Measurements from ENCODE around the gene CCL8. TPM values are rescaled to one million over a fixed set of nuclear protein-coding genes. Genes with fewer than 3 reads are reported as not detected.
"Not testable (repeated sequence)": the region's sequence is repeated elsewhere in the genome, so short reads cannot be mapped to it uniquely, and the experiment has no call there.

CCL8 gene
- total RNA-seq, 1 experiment from 2014 or later = not detected

DNA sequence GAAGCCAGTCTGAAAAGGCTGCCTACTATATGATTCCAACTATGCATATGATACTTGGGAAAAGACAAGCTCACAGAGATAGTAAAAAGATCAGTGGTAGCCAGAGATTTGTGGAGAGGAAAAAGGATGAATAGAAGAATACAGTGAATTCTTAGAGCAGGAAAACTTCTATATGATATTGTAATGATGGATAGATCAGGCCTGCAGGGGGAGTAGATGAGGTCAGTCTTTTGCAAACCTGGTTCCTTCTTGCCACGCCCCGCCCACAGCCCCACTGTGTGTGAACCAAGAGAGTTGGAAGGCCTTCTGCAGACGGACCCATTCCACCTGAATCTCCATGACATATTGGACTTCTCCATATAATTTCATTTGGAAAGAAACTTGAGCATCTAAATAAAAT, 761 bp upstream of the CCL8 start:
- ATAC-seq = no peak
- Histone ChIP-seq H3K27ac (ENCODE audit: low read length) (no peak overlapping the region), H3K36me3 (ENCODE audit: control insufficient read depth, insufficient read depth, low read length) (no peaks in the 10 kb centered on the region), H3K9me3 (ENCODE audit: control insufficient read depth, insufficient read depth, low read depth, low read length) (no peaks in the 10 kb centered on the region), H3K27me3 (ENCODE audit: control insufficient read depth, insufficient read depth, low read length) (no peaks in the 10 kb centered on the region), H3K4me3 (ENCODE audit: low read depth in 2 of 2, low read length in 2 of 2) (no peak overlapping the region), H3K4me1 (ENCODE audit: control insufficient read depth, insufficient read depth, low read length) (no peaks in the 10 kb centered on the region)
- intact Hi-C loops (cut with micrococcal nuclease; ENCODE audit: unreplicated experiment) (no loop called here), in situ Hi-C loops (cut with HindIII; ENCODE audit: low pct_unique_long_range_greater_than_20kb, low sequenced_read_pairs) (no loop called here)
- no TSS peak for BruUV-seq (replicated peaks)
- no peak for DNase-seq (ENCODE audit: low read depth, low spot score)
- ChIA-PET POLR2A (no interaction called here), CTCF (no interaction called here)
- no peak for TF ChIP-seq SIN3A (IDR thresholded peaks at IDR 0.05; ENCODE audit: borderline replicate concordance, insufficient read depth, low read depth, low read length)
- TF ChIP-seq, protein P1, sequence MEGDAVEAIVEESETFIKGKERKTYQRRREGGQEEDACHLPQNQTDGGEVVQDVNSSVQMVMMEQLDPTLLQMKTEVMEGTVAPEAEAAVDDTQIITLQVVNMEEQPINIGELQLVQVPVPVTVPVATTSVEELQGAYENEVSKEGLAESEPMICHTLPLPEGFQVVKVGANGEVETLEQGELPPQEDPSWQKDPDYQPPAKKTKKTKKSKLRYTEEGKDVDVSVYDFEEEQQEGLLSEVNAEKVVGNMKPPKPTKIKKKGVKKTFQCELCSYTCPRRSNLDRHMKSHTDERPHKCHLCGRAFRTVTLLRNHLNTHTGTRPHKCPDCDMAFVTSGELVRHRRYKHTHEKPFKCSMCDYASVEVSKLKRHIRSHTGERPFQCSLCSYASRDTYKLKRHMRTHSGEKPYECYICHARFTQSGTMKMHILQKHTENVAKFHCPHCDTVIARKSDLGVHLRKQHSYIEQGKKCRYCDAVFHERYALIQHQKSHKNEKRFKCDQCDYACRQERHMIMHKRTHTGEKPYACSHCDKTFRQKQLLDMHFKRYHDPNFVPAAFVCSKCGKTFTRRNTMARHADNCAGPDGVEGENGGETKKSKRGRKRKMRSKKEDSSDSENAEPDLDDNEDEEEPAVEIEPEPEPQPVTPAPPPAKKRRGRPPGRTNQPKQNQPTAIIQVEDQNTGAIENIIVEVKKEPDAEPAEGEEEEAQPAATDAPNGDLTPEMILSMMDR (IDR thresholded peaks at IDR 0.05) = 0 out of 2 replicates have a peak, but pooled peaks have one; percentile 13

DNA sequence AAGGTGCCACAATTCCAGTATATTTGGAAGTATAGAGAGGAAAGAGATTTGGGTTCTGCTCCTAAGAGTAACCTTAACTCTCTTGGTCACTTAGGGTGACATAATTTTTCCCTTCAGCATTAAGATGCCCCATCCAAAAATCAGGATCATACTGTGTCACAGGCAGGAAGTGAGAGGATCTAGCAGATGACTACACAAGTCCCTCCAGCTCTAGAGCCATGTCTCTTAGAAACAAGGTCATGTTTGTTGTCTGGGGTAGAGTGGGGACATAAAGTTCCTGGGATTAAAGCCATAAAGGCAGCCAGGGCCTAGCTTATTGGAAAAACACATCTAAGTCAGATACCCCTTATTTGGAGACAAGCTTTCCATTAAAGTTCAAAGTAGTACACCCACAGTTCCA, 2.7 kb downstream of the CCL8 start:
- in situ Hi-C loops (cut with HindIII; ENCODE audit: low pct_unique_long_range_greater_than_20kb, low sequenced_read_pairs) = no loop called here
- Histone ChIP-seq H3K4me1 (ENCODE audit: control insufficient read depth, insufficient read depth, low read length) (no peaks in the 10 kb centered on the region), H3K27ac (ENCODE audit: low read length) (no peak overlapping the region), H3K4me3 (ENCODE audit: low read depth in 2 of 2, low read length in 2 of 2) (no peak overlapping the region), H3K36me3 (ENCODE audit: control insufficient read depth, insufficient read depth, low read length) (no peaks in the 10 kb centered on the region), H3K9me3 (ENCODE audit: control insufficient read depth, insufficient read depth, low read depth, low read length) (no peaks in the 10 kb centered on the region), H3K27me3 (ENCODE audit: control insufficient read depth, insufficient read depth, low read length) (no peaks in the 10 kb centered on the region)
- ATAC-seq = no peak
- intact Hi-C loops (cut with micrococcal nuclease; ENCODE audit: unreplicated experiment) = no loop called here
- no peak for TF ChIP-seq TCF7L2 (IDR thresholded peaks at IDR 0.05; ENCODE audit: low read depth, low read length)
- TF ChIP-seq, protein P1 (IDR thresholded peaks at IDR 0.05) = no peak
- TF ChIP-seq, protein P2, sequence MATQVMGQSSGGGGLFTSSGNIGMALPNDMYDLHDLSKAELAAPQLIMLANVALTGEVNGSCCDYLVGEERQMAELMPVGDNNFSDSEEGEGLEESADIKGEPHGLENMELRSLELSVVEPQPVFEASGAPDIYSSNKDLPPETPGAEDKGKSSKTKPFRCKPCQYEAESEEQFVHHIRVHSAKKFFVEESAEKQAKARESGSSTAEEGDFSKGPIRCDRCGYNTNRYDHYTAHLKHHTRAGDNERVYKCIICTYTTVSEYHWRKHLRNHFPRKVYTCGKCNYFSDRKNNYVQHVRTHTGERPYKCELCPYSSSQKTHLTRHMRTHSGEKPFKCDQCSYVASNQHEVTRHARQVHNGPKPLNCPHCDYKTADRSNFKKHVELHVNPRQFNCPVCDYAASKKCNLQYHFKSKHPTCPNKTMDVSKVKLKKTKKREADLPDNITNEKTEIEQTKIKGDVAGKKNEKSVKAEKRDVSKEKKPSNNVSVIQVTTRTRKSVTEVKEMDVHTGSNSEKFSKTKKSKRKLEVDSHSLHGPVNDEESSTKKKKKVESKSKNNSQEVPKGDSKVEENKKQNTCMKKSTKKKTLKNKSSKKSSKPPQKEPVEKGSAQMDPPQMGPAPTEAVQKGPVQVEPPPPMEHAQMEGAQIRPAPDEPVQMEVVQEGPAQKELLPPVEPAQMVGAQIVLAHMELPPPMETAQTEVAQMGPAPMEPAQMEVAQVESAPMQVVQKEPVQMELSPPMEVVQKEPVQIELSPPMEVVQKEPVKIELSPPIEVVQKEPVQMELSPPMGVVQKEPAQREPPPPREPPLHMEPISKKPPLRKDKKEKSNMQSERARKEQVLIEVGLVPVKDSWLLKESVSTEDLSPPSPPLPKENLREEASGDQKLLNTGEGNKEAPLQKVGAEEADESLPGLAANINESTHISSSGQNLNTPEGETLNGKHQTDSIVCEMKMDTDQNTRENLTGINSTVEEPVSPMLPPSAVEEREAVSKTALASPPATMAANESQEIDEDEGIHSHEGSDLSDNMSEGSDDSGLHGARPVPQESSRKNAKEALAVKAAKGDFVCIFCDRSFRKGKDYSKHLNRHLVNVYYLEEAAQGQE (IDR thresholded peaks at IDR 0.05; ENCODE audit: insufficient read depth in 1 of 2, low read depth in 2 of 2, low read length in 1 of 2) = no peak
- TF ChIP-seq POLR2AphosphoS5 (IDR thresholded peaks at IDR 0.05; ENCODE audit: low read depth, low read length) = no peak
- no peak for TF ChIP-seq SIN3A (IDR thresholded peaks at IDR 0.05; ENCODE audit: borderline replicate concordance, insufficient read depth, low read depth, low read length)
- DNase-seq (ENCODE audit: low read depth, low spot score) = no peak
- POLR2A ChIA-PET = no interaction called here
- CTCF ChIA-PET = no interaction called here
- no TSS peak for BruUV-seq (replicated peaks)

DNA sequence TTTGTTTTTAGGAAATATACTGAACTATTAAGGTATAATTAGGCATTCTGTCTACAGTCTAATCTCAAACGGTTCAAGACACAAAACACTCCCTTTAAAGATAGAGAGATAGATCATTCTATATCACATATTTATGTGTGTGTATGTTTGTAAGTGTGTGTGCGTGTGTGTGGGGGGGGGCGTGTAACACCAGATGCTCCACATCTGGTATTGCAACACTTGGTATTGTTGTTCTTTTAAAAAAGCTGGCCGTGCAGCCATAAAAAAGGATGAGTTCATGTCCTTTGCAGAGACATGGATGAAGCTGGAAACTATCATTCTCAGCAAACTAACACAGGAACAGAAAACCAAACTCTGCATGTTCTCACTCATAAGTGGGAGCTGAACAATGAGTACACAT, 8.3 kb downstream of the CCL8 start:
- H3K4me3 ChIP-seq (ENCODE audit: low read depth in 2 of 2, low read length in 2 of 2); POLR2A ChIA-PET; BruUV-seq (replicated peaks); H3K36me3 ChIP-seq (ENCODE audit: control insufficient read depth, insufficient read depth, low read length); ATAC-seq; in situ Hi-C loops (cut with HindIII; ENCODE audit: low pct_unique_long_range_greater_than_20kb, low sequenced_read_pairs); H3K27ac ChIP-seq (ENCODE audit: low read length); intact Hi-C loops (cut with micrococcal nuclease; ENCODE audit: unreplicated experiment); H3K27me3 ChIP-seq (ENCODE audit: control insufficient read depth, insufficient read depth, low read length); H3K9me3 ChIP-seq (ENCODE audit: control insufficient read depth, insufficient read depth, low read depth, low read length); H3K4me1 ChIP-seq (ENCODE audit: control insufficient read depth, insufficient read depth, low read length); DNase-seq (ENCODE audit: low read depth, low spot score): not testable (repeated sequence)
- CTCF ChIA-PET = interaction anchor here (0.7 kb wide), 1 partner anchor 1132 kb away, joined by 5 read pairs; no protein-coding TSS in a partner anchor
